HEK293 (cell line): Measurements from ENCODE around the gene IFRD2.

Experiments used
- KLF1 ChIP-seq: fragments of 450-650 bp; formaldehyde crosslinking; IDR thresholded peaks from 2 replicates; pipeline ENCODE4 v1.5.1; 2016; ENCODE audit warnings: missing biosample characterization, missing genetic modification characterization
- TF ChIP-seq, protein P1 (sequence below): fragments of 450-650 bp; formaldehyde crosslinking; IDR thresholded peaks from 2 replicates; pipeline ENCODE4 v1.5.1; 2016; ENCODE audit warnings: missing biosample characterization, missing genetic modification characterization

DNA sequence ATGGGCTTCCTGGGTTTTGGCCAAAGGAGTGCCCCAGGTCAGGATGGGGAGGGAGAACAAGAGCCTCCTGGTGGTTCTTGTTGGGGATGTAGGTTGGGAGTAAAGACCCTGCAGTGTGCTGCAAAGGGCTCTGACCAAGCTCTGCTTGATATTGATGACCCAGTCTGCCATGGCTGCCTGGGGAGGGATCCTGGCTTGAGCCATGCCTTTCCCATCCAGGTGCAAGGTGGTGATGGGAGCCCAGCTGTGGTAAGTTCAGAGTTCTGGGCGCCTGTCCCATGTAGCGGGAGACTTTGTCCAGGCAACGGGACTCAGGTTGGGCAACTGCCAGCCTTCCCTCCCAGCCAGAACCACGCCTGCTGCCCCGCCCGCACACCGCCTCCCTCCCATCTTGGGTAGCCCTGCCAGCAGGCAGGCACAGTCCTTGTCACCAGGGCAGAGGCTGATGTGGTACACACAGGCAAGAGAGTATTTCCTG, 53.6 kb downstream of the IFRD2 start:
- TF ChIP-seq, protein P1, sequence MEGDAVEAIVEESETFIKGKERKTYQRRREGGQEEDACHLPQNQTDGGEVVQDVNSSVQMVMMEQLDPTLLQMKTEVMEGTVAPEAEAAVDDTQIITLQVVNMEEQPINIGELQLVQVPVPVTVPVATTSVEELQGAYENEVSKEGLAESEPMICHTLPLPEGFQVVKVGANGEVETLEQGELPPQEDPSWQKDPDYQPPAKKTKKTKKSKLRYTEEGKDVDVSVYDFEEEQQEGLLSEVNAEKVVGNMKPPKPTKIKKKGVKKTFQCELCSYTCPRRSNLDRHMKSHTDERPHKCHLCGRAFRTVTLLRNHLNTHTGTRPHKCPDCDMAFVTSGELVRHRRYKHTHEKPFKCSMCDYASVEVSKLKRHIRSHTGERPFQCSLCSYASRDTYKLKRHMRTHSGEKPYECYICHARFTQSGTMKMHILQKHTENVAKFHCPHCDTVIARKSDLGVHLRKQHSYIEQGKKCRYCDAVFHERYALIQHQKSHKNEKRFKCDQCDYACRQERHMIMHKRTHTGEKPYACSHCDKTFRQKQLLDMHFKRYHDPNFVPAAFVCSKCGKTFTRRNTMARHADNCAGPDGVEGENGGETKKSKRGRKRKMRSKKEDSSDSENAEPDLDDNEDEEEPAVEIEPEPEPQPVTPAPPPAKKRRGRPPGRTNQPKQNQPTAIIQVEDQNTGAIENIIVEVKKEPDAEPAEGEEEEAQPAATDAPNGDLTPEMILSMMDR: no peak
- TF ChIP-seq KLF1 (tag by site-specific recombination): peak; percentile 81
